Activated B cell treated with CpG ODN at 0.5 μM for 24 hours (primary cell): Measurements from ENCODE around the gene FANCD2. TPM values are rescaled to one million over a fixed set of nuclear protein-coding genes. Genes with fewer than 3 reads are reported as not detected.
A peak's percentile ranks its signal among the peaks of the same experiment; 100 is the strongest.

ENCODE experiments used
- ATAC-seq: fragments of 200-7000 bp; cut with Tn5 transposase; one replicate; pipeline ENCODE4 v1.10.0; 2021; ENCODE audit warnings: low read depth, mild to moderate bottlenecking, moderate library complexity
- CTCF ChIA-PET: fragments of 350-600 bp; sonication (Branson Sonifier 250); formaldehyde crosslinking; loops from one replicate; lab custom pipeline; 2021; ENCODE audit warnings: antibody characterized with exemption; lab: Charles Lee
- POLR2A ChIA-PET: fragments of 350-600 bp; sonication (Branson Sonifier 250); formaldehyde crosslinking; loops from one replicate; lab custom pipeline; 2021; ENCODE audit warnings: antibody characterized with exemption; lab: Charles Lee
- DNase-seq: peaks from one replicate; pipeline ENCODE4 v3.0.0; 2022
- H3K27ac Mint-ChIP-seq: one replicate; pipeline ENCODE4 v1.8.0; 2020; ENCODE audit warnings: mixed read lengths
- H3K27me3 Mint-ChIP-seq: one replicate; pipeline ENCODE4 v1.8.0; 2021; ENCODE audit warnings: mixed read lengths
- H3K36me3 Mint-ChIP-seq: one replicate; pipeline ENCODE4 v1.8.0; 2021; ENCODE audit warnings: low read depth, mixed read lengths
- H3K4me1 Mint-ChIP-seq: one replicate; pipeline ENCODE4 v1.8.0; 2021; ENCODE audit warnings: mixed read lengths
- H3K4me3 Mint-ChIP-seq: one replicate; pipeline ENCODE4 v1.8.0; 2020; ENCODE audit warnings: mild to moderate bottlenecking, mixed read lengths
- H3K9me3 Mint-ChIP-seq: one replicate; pipeline ENCODE4 v1.8.0; 2020; ENCODE audit warnings: mixed read lengths
- intact Hi-C: fragments of 100-400 bp; cut with micrococcal nuclease; formaldehyde crosslinking; loops from one replicate; pipeline ENCODE4 v1.15.1; 2024
- total RNA-seq: library from RNA; stranded (reverse); gene quantifications from 2 replicates; pipeline ENCODE4 v1.2.3, GENCODE V29; 2022
- TF ChIP-seq, protein P1 (sequence below): fragments of 200-600 bp; IDR thresholded peaks from one replicate; pipeline ENCODE4 v1.8.0; 2022; ENCODE audit warnings: antibody characterized with exemption, mild to moderate bottlenecking

FANCD2 gene
- total RNA-seq, 1 donor from 2014 or later, result 31.4 TPM

DNA sequence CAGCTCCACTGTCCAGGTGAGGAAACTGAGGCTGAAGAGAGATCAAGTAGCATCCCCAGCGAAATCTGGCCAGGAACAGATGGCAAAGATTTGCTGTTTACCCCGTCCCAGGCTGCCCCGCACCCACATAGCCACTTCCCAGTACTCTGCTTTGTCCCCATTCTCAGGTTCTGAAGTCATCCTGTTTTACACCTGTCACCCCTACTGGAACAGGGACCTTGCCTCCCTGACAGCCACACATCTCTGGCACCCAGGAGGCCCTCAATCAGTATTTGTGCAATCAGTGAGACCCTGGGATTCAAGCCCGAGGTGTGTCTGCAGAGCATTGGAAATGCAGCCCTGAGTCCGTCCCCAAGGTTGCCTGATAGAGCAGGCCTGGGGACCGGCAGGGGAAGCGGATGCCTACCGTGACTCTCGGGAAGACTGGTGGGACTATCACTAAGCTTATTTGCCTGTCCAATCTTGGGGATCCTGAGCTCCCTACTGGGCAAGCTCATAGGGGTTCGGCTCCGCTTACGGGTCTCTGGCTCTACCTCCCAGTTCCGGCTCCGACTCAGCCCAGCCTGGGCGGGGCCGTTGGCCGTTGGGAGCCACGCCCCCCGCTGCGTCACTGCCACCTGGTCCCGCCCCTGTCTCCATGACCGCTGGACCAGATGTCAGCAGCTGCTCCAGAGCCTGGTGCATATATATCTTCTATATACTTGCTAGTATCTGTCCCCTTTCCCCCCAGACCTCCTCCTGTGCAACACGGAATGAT is 17.5 kb upstream of the FANCD2 start:
- H3K36me3 Mint-ChIP-seq, result peaks cover 2% of the 10 kb centered on the region
- H3K4me3 Mint-ChIP-seq, result peak overlapping the region; percentile 73
- TF ChIP-seq, protein P1, sequence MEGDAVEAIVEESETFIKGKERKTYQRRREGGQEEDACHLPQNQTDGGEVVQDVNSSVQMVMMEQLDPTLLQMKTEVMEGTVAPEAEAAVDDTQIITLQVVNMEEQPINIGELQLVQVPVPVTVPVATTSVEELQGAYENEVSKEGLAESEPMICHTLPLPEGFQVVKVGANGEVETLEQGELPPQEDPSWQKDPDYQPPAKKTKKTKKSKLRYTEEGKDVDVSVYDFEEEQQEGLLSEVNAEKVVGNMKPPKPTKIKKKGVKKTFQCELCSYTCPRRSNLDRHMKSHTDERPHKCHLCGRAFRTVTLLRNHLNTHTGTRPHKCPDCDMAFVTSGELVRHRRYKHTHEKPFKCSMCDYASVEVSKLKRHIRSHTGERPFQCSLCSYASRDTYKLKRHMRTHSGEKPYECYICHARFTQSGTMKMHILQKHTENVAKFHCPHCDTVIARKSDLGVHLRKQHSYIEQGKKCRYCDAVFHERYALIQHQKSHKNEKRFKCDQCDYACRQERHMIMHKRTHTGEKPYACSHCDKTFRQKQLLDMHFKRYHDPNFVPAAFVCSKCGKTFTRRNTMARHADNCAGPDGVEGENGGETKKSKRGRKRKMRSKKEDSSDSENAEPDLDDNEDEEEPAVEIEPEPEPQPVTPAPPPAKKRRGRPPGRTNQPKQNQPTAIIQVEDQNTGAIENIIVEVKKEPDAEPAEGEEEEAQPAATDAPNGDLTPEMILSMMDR, result no peak
- peaks cover 23% of the 10 kb centered on the region for H3K4me1 Mint-ChIP-seq
- POLR2A ChIA-PET, result no interaction called here
- H3K27me3 Mint-ChIP-seq, result no peaks in the 10 kb centered on the region
- ATAC-seq, result peak; percentile 78
- intact Hi-C loops, result no loop called here
- H3K27ac Mint-ChIP-seq, result no peak overlapping the region
- DNase-seq, result peak; percentile 84
- no peaks in the 10 kb centered on the region for H3K9me3 Mint-ChIP-seq
- CTCF ChIA-PET, result no interaction called here

DNA sequence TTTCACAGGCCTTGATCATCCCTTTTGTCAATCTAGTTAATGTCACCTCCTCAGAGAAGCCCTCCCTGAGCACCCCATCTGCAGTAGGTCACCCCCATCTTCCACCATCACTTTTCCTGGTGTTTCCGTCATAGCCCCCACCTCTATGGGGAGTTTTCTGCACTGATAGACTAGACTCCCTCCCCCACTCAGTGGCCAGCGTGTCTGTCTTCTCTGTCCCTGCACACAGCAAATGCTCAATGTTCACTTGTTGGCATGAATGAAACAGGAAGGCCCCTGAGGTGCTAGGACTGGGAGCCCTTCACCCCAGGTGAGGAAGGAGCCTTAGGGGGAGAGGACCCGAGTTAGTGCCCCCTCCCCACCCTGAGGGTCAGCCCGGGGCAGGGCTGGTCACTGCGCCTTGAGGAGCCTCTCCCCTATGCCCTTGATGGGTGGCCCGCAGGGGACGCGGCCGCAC is 15.8 kb upstream of the FANCD2 start:
- Mint-ChIP-seq H3K27me3 (no peaks in the 10 kb centered on the region), H3K9me3 (no peaks in the 10 kb centered on the region), H3K27ac (peak overlapping the region; percentile 1), H3K36me3 (no peaks in the 10 kb centered on the region), H3K4me3 (peak overlapping the region; percentile 53), H3K4me1 (peaks cover 23% of the 10 kb centered on the region)
- ChIA-PET CTCF (no interaction called here), POLR2A (interaction anchor here (0.8 to 1.4 kb wide), 6 partner anchors 15 to 238 kb away, joined by 3 to 14 read pairs (median 4); partner anchors contain the start of genes ARPC4, EMC3, FANCD2 and TADA3)
- intact Hi-C loops, result loop anchor here (5.0 kb wide), 1 partner anchor 237 kb away; the partner anchor contains the start of gene TATDN2
- ATAC-seq (no peak), DNase-seq (no peak)
- TF ChIP-seq, protein P1, result no peak

DNA sequence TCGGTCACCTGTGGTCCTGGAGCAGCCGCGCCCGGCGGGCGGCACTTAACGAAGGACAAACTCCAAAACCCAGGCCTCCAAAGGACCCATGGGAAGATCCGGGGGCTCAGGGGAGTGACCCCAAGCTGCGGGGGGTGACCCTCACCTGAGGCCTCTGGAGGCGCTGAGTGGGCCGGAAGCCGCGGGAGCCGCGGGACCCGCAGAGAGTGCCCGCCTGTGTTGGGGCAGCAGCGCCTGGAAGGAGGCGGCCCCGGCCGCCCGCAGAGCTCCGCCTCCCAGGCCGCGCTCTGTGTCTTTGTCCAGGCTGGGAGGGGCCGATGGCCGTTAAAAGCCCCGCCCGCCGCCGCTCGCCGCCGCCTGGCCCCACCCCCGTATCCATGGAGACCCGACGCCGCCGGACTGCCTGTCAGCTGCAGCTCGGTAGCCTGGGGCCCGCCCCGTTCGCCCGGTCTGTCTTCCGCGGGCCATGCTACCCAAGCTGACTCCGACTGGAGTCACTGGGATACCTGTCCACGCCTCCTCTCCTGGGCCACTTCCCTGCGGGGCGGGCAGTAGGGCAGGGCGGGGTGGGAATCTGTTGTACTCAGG is 15.3 kb upstream of the FANCD2 start:
- peak; percentile 86 for ATAC-seq
- no peaks in the 10 kb centered on the region for H3K27me3 Mint-ChIP-seq
- TF ChIP-seq, protein P1, result no peak
- CTCF ChIA-PET, result interaction anchor here (0.7 kb wide), 1 partner anchor 79 kb away, joined by 3 read pairs; no protein-coding TSS in a partner anchor
- no peaks in the 10 kb centered on the region for H3K9me3 Mint-ChIP-seq
- H3K36me3 Mint-ChIP-seq, result no peaks in the 10 kb centered on the region
- no peak overlapping the region for H3K27ac Mint-ChIP-seq
- peaks cover 23% of the 10 kb centered on the region for H3K4me1 Mint-ChIP-seq
- intact Hi-C loops, result loop anchor here (1.0 to 5.0 kb wide), 5 partner anchors 15 to 236 kb away; partner anchors contain the start of genes BRK1, CRELD1, FANCD2 and TATDN2
- POLR2A ChIA-PET, result interaction anchor here (0.5 to 1.4 kb wide), 9 partner anchors 15 to 615 kb away, joined by 3 to 14 read pairs (median 3); partner anchors contain the start of genes ARPC4, EMC3, FANCD2 and TADA3
- H3K4me3 Mint-ChIP-seq, result peak overlapping the region; percentile 65
- peak; percentile 86 for DNase-seq

DNA sequence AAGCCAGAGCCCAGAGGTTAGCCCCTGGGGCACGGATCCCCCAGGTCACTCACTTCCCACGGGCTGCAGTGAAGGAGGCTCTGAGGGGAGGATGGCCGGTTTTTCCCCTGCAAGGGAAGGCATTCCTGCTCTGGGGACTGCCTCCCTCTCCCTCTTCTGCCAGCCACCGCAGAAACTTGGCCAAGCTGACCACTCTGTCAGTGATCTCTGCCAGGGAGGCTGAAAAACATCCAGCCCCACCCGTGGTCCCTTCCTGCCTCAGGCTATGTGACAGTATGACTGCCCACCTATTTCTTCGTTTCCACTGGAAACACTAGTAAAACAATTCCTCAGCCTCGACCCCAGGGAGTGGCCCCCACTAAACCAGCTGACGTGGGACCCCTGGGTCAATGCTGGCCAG is 14.6 kb upstream of the FANCD2 start:
- ATAC-seq, result no peak
- DNase-seq, result no peak
- ChIA-PET POLR2A (interaction anchor here (0.5 to 1.4 kb wide), 9 partner anchors 14 to 616 kb away, joined by 3 to 14 read pairs (median 3); partner anchors contain the start of genes ARPC4, EMC3, FANCD2 and TADA3), CTCF (interaction anchor here (0.7 kb wide), 1 partner anchor 79 kb away, joined by 3 read pairs; no protein-coding TSS in a partner anchor)
- Mint-ChIP-seq H3K4me1 (peaks cover 23% of the 10 kb centered on the region), H3K36me3 (no peaks in the 10 kb centered on the region), H3K4me3 (peak overlapping the region; percentile 46), H3K9me3 (no peaks in the 10 kb centered on the region), H3K27ac (no peak overlapping the region), H3K27me3 (no peaks in the 10 kb centered on the region)
- TF ChIP-seq, protein P1, result no peak
- intact Hi-C loops, result loop anchor here (1.0 to 5.0 kb wide), 5 partner anchors 15 to 236 kb away; partner anchors contain the start of genes BRK1, CRELD1, FANCD2 and TATDN2
